Stomach (tissue), 4 donors: ENCODE measurements around the gene SLC25A40.

Experiments used
- POLR2A ChIP-seq, 4 donors: fragments of 450-650 bp; IDR thresholded peaks; one replicate each; pipeline ENCODE4 v1.6.1; 2016; ENCODE audit warnings: antibody characterized with exemption in 4 of 4, control low read depth in 2 of 4, mild to moderate bottlenecking in 1 of 4, moderate library complexity in 1 of 4
- TF ChIP-seq, protein P1 (sequence below), 7 experiments: fragments of 450-650 bp in 4 of 7; fragments of 200-600 bp in 3 of 7; sonication (generic) in 3 of 7; IDR thresholded peaks; one replicate each; pipeline ENCODE4 v1.5.1; 2016 to 2019; ENCODE audit warnings: antibody characterized with exemption in 7 of 7, control low read depth in 2 of 7, mild to moderate bottlenecking in 1 of 7

DNA sequence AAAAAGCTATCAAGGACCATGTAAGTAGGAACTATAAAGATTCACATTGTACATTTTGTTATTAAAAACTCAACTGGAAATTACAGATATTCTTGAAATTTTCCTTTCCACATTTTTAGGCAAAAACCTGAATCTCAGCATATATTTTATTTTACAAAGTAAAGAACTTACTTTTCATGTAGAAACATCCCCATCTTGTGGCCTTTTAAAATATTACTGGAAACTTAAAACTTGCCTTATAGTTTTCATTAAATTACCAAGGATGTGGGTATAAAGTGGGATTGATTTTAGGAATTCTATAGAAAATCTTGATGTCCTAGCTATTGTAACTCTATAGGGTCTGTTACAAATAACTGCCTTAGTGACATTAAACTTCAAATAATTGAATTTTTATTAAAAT is 10.7 kb upstream of the SLC25A40 start:
- TF ChIP-seq, protein P1, sequence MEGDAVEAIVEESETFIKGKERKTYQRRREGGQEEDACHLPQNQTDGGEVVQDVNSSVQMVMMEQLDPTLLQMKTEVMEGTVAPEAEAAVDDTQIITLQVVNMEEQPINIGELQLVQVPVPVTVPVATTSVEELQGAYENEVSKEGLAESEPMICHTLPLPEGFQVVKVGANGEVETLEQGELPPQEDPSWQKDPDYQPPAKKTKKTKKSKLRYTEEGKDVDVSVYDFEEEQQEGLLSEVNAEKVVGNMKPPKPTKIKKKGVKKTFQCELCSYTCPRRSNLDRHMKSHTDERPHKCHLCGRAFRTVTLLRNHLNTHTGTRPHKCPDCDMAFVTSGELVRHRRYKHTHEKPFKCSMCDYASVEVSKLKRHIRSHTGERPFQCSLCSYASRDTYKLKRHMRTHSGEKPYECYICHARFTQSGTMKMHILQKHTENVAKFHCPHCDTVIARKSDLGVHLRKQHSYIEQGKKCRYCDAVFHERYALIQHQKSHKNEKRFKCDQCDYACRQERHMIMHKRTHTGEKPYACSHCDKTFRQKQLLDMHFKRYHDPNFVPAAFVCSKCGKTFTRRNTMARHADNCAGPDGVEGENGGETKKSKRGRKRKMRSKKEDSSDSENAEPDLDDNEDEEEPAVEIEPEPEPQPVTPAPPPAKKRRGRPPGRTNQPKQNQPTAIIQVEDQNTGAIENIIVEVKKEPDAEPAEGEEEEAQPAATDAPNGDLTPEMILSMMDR (IDR thresholded peaks at IDR 0.05) = peak in 3 of 7 experiments; percentile 35 to 53 (median 37)
- TF ChIP-seq POLR2A (IDR thresholded peaks at IDR 0.05) = no peak
